GM23338 (cell line): ENCODE data around the gene AP5Z1.

ENCODE experiments used
- CREB1 ChIP-seq: fragments of 250-450 bp; sonication (Bioruptor Pico); IDR thresholded peaks from 2 replicates; pipeline ENCODE4 v1.5.0; 2020; ENCODE audit warnings: low read depth, mild to moderate bottlenecking, moderate library complexity
- EZH2 ChIP-seq: fragments of 200-600 bp; sonication (generic); IDR thresholded peaks from one replicate; pipeline ENCODE4 v1.8.0; 2017; ENCODE audit warnings: antibody characterized with exemption, mild to moderate bottlenecking, low read depth; ENCODE audit not compliant: unreplicated experiment
- EZH2phosphoT487 ChIP-seq: fragments of 200-600 bp; sonication (generic); IDR thresholded peaks from one replicate; pipeline ENCODE4 v1.8.1; 2018; ENCODE audit warnings: antibody characterized with exemption; ENCODE audit not compliant: unreplicated experiment
- JUNB ChIP-seq: IDR thresholded peaks from one replicate; pipeline ENCODE4 v1.6.1; 2016; ENCODE audit warnings: antibody characterized with exemption; ENCODE audit not compliant: unreplicated experiment
- NANOG ChIP-seq: IDR thresholded peaks from 2 replicates; pipeline ENCODE4 v1.6.1; 2016; ENCODE audit warnings: antibody characterized with exemption, borderline replicate concordance
- POLR2AphosphoS5 ChIP-seq: IDR thresholded peaks from 2 replicates; pipeline ENCODE4 v1.6.1; 2016; ENCODE audit warnings: antibody characterized with exemption, low read depth
- REST ChIP-seq: IDR thresholded peaks from one replicate; pipeline ENCODE4 v1.6.1; 2018; ENCODE audit warnings: antibody characterized with exemption; ENCODE audit not compliant: unreplicated experiment
- ZNF331 ChIP-seq: fragments of 250-450 bp; sonication (Bioruptor Pico); IDR thresholded peaks from 2 replicates; pipeline ENCODE4 v1.5.0; 2020; ENCODE audit warnings: low read depth, mild to moderate bottlenecking, moderate library complexity
- TF ChIP-seq, protein P1 (sequence below), 2 experiments: fragments of 200-600 bp in 1 of 2; sonication (generic) in 1 of 2; conservative IDR thresholded peaks; 2 replicates each; pipeline versions ENCODE4 v1.5.1 to v1.6.1; 2016 to 2017; ENCODE audit warnings: antibody characterized with exemption in 2 of 2, low read depth in 2 of 2, mild to moderate bottlenecking in 2 of 2, moderate library complexity in 1 of 2
- TF ChIP-seq, protein P2 (sequence below): fragments of 250-450 bp; sonication (Bioruptor Pico); IDR thresholded peaks from 2 replicates; pipeline ENCODE4 v1.5.0; 2020; ENCODE audit warnings: mild to moderate bottlenecking, moderate library complexity
- TF ChIP-seq, protein P3 (sequence below): IDR thresholded peaks from 2 replicates; pipeline ENCODE4 v1.6.1; 2016; ENCODE audit warnings: antibody characterized with exemption

DNA sequence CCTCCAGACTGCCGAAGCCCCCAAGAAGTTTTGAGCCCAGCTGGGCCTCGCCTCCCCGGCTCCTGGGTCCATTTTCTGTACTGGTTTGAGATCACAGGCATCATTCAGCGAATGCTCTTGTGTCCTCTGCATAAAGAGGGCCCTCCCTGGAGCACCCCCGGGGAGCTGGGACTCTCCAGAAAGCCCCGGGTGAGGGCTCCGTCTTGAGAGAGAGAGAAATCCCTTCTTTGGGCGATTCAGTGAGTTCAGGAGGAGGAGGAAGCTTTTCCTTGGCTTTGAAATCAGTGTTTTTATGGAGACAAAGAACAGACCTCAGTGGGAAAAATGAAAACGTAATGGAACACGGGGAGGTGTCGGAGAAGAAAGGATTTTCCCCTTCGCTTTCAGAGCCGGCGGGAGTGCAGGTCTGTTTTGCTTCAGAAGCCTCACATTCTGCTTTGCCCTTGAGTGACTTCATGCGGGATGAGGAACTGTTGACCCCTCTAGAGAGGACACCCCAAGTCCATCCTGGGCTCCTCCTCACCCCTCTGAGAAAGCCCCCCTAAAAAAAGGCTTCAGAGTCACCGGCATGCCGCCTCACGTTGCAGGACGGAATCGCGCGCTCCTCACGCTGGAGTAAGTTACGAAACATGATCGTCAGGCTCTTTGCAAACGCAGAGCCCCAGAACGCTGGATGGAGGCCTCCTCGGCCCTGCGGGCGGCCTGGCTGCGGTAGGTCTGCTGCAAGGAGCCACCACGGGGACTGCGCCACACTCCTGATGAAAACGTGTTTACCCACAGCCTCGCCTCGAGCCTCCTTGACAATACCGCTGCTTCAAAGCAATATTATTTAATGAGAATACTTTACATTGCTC is 8.5 kb upstream of the AP5Z1 start:
- TF ChIP-seq EZH2, result no peak
- TF ChIP-seq, protein P1, sequence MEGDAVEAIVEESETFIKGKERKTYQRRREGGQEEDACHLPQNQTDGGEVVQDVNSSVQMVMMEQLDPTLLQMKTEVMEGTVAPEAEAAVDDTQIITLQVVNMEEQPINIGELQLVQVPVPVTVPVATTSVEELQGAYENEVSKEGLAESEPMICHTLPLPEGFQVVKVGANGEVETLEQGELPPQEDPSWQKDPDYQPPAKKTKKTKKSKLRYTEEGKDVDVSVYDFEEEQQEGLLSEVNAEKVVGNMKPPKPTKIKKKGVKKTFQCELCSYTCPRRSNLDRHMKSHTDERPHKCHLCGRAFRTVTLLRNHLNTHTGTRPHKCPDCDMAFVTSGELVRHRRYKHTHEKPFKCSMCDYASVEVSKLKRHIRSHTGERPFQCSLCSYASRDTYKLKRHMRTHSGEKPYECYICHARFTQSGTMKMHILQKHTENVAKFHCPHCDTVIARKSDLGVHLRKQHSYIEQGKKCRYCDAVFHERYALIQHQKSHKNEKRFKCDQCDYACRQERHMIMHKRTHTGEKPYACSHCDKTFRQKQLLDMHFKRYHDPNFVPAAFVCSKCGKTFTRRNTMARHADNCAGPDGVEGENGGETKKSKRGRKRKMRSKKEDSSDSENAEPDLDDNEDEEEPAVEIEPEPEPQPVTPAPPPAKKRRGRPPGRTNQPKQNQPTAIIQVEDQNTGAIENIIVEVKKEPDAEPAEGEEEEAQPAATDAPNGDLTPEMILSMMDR (conservative IDR thresholded peaks at IDR 0.05; ENCODE audit: low read depth in 2 of 2), result no peak
- no peak for TF ChIP-seq REST
- no peak for TF ChIP-seq POLR2AphosphoS5
- no peak for TF ChIP-seq EZH2phosphoT487
- TF ChIP-seq, protein P2, sequence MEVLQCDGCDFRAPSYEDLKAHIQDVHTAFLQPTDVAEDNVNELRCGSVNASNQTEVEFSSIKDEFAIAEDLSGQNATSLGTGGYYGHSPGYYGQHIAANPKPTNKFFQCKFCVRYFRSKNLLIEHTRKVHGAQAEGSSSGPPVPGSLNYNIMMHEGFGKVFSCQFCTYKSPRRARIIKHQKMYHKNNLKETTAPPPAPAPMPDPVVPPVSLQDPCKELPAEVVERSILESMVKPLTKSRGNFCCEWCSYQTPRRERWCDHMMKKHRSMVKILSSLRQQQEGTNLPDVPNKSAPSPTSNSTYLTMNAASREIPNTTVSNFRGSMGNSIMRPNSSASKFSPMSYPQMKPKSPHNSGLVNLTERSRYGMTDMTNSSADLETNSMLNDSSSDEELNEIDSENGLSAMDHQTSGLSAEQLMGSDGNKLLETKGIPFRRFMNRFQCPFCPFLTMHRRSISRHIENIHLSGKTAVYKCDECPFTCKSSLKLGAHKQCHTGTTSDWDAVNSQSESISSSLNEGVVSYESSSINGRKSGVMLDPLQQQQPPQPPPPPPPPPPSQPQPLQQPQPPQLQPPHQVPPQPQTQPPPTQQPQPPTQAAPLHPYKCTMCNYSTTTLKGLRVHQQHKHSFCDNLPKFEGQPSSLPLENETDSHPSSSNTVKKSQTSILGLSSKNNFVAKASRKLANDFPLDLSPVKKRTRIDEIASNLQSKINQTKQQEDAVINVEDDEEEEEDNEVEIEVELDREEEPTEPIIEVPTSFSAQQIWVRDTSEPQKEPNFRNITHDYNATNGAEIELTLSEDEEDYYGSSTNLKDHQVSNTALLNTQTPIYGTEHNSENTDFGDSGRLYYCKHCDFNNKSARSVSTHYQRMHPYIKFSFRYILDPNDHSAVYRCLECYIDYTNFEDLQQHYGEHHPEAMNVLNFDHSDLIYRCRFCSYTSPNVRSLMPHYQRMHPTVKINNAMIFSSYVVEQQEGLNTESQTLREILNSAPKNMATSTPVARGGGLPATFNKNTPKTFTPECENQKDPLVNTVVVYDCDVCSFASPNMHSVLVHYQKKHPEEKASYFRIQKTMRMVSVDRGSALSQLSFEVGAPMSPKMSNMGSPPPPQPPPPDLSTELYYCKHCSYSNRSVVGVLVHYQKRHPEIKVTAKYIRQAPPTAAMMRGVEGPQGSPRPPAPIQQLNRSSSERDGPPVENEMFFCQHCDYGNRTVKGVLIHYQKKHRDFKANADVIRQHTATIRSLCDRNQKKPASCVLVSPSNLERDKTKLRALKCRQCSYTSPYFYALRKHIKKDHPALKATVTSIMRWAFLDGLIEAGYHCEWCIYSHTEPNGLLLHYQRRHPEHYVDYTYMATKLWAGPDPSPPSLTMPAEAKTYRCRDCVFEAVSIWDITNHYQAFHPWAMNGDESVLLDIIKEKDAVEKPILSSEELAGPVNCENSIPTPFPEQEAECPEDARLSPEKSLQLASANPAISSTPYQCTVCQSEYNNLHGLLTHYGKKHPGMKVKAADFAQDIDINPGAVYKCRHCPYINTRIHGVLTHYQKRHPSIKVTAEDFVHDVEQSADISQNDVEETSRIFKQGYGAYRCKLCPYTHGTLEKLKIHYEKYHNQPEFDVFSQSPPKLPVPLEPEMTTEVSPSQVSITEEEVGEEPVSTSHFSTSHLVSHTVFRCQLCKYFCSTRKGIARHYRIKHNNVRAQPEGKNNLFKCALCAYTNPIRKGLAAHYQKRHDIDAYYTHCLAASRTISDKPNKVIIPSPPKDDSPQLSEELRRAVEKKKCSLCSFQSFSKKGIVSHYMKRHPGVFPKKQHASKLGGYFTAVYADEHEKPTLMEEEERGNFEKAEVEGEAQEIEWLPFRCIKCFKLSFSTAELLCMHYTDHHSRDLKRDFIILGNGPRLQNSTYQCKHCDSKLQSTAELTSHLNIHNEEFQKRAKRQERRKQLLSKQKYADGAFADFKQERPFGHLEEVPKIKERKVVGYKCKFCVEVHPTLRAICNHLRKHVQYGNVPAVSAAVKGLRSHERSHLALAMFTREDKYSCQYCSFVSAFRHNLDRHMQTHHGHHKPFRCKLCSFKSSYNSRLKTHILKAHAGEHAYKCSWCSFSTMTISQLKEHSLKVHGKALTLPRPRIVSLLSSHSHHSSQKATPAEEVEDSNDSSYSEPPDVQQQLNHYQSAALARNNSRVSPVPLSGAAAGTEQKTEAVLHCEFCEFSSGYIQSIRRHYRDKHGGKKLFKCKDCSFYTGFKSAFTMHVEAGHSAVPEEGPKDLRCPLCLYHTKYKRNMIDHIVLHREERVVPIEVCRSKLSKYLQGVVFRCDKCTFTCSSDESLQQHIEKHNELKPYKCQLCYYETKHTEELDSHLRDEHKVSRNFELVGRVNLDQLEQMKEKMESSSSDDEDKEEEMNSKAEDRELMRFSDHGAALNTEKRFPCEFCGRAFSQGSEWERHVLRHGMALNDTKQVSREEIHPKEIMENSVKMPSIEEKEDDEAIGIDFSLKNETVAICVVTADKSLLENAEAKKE (CRISPR knock-in tag), result no peak
- TF ChIP-seq CREB1 (CRISPR knock-in tag), result no peak
- TF ChIP-seq, protein P3, sequence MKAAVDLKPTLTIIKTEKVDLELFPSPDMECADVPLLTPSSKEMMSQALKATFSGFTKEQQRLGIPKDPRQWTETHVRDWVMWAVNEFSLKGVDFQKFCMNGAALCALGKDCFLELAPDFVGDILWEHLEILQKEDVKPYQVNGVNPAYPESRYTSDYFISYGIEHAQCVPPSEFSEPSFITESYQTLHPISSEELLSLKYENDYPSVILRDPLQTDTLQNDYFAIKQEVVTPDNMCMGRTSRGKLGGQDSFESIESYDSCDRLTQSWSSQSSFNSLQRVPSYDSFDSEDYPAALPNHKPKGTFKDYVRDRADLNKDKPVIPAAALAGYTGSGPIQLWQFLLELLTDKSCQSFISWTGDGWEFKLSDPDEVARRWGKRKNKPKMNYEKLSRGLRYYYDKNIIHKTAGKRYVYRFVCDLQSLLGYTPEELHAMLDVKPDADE, result no peak
- no peak for TF ChIP-seq NANOG
- no peak for TF ChIP-seq JUNB
- TF ChIP-seq ZNF331 (CRISPR knock-in tag), result no peak
